ENCODE results near the gene PTPRM. TPM values are rescaled to one million over a fixed set of nuclear protein-coding genes. Genes with fewer than 3 reads are reported as not detected.

Gene PTPRM
- total RNA-seq, 1 donor from 2014 or later: 13.9 TPM

- Histone ChIP-seq H3F3A (ENCODE audit: low read depth) (peaks cover 16% of the 10 kb centered on the region), H3K27ac (no peak overlapping the region), H2AFZ (replicated peaks) (no peak overlapping the region), H3K9me3 (ENCODE audit: low read depth) (no peaks in the 10 kb centered on the region), H3K4me3 (peak overlapping the region; percentile 51), H3K9ac (no peak overlapping the region), H3K4me1 (peaks cover 20% of the 10 kb centered on the region), H3K4me2 (peak overlapping the region; percentile 68), H3K36me3 (no peaks in the 10 kb centered on the region), H3K27me3 (no peaks in the 10 kb centered on the region), H4K20me1 (ENCODE audit: low read depth) (no peaks in the 10 kb centered on the region), H3K79me2 (ENCODE audit: low read depth) (no peaks in the 10 kb centered on the region)
- no peak for TF ChIP-seq EZH2phosphoT487 (IDR thresholded peaks at IDR 0.05)
- TF ChIP-seq CTCF (IDR thresholded peaks at IDR 0.05): peak; percentile 16
- TF ChIP-seq EZH2 (IDR thresholded peaks at IDR 0.05): no peak
- H3K4me1 Mint-ChIP-seq: peaks cover 16% of the 10 kb centered on the region
- no peak overlapping the region for H3K27ac Mint-ChIP-seq
- no peak for DNase-seq (ENCODE audit: low spot score)
- H3K27me3 Mint-ChIP-seq (ENCODE audit: insufficient read depth, low read depth): no peaks in the 10 kb centered on the region
- peak overlapping the region; percentile 68 for H3K4me3 Mint-ChIP-seq
- H3K36me3 Mint-ChIP-seq: no peaks in the 10 kb centered on the region
- no peaks in the 10 kb centered on the region for H3K9me3 Mint-ChIP-seq
Measured at GRCh38 chr18:8063733-8064132, 496.6 kb downstream of the PTPRM start.

GRCh38 chr18:8065284-8065683 is 498.2 kb downstream of the PTPRM start:
- no peak overlapping the region for H2AFZ ChIP-seq (replicated peaks)
- no peak overlapping the region for H3K27ac ChIP-seq
- H3K4me2 ChIP-seq: no peak overlapping the region
- Mint-ChIP-seq H3K4me3 (no peak overlapping the region), H3K27me3 (ENCODE audit: insufficient read depth, low read depth) (no peaks in the 10 kb centered on the region), H3K9me3 (no peaks in the 10 kb centered on the region), H3K36me3 (peaks cover 5% of the 10 kb centered on the region), H3K4me1 (peaks cover 16% of the 10 kb centered on the region), H3K27ac (peak overlapping the region; percentile 16)
- H3K4me1 ChIP-seq: peaks cover 20% of the 10 kb centered on the region
- no peaks in the 10 kb centered on the region for H3K27me3 ChIP-seq
- H3K4me3 ChIP-seq: no peak overlapping the region
- no peak for DNase-seq (ENCODE audit: low spot score)
- H3K79me2 ChIP-seq (ENCODE audit: low read depth): no peaks in the 10 kb centered on the region
- H3K9me3 ChIP-seq (ENCODE audit: low read depth): no peaks in the 10 kb centered on the region
- H3K36me3 ChIP-seq: no peaks in the 10 kb centered on the region
- H3F3A ChIP-seq (ENCODE audit: low read depth): peaks cover 16% of the 10 kb centered on the region
- no peaks in the 10 kb centered on the region for H4K20me1 ChIP-seq (ENCODE audit: low read depth)
- TF ChIP-seq EZH2phosphoT487 (IDR thresholded peaks at IDR 0.05) (no peak), CTCF (IDR thresholded peaks at IDR 0.05) (no peak), EZH2 (IDR thresholded peaks at IDR 0.05) (no peak)
- H3K9ac ChIP-seq: no peak overlapping the region

- H3K9ac ChIP-seq: no peak overlapping the region
- H3K27me3 ChIP-seq: no peaks in the 10 kb centered on the region
- no peaks in the 10 kb centered on the region for H4K20me1 ChIP-seq (ENCODE audit: low read depth)
- no peak overlapping the region for H3K4me3 ChIP-seq
- Mint-ChIP-seq H3K9me3 (no peaks in the 10 kb centered on the region), H3K4me3 (no peak overlapping the region), H3K4me1 (peaks cover 16% of the 10 kb centered on the region), H3K27me3 (ENCODE audit: insufficient read depth, low read depth) (no peaks in the 10 kb centered on the region), H3K36me3 (peaks cover 5% of the 10 kb centered on the region), H3K27ac (no peak overlapping the region)
- no peak overlapping the region for H3K27ac ChIP-seq
- no peaks in the 10 kb centered on the region for H3K9me3 ChIP-seq (ENCODE audit: low read depth)
- H3K4me2 ChIP-seq: no peak overlapping the region
- H3F3A ChIP-seq (ENCODE audit: low read depth): peaks cover 16% of the 10 kb centered on the region
- no peak overlapping the region for H2AFZ ChIP-seq (replicated peaks)
- H3K36me3 ChIP-seq: no peaks in the 10 kb centered on the region
- no peak for TF ChIP-seq CTCF (IDR thresholded peaks at IDR 0.05)
- no peak for TF ChIP-seq EZH2 (IDR thresholded peaks at IDR 0.05)
- no peak for TF ChIP-seq EZH2phosphoT487 (IDR thresholded peaks at IDR 0.05)
- DNase-seq (ENCODE audit: low spot score): no peak
- no peaks in the 10 kb centered on the region for H3K79me2 ChIP-seq (ENCODE audit: low read depth)
- H3K4me1 ChIP-seq: peaks cover 20% of the 10 kb centered on the region
Measured at GRCh38 chr18:8065773-8066172, 498.7 kb downstream of the PTPRM start.

All from neural progenitor cell (in vitro differentiated cells).